ENCODE results near the gene XPO5. TPM values are rescaled to one million over a fixed set of nuclear protein-coding genes. Genes with fewer than 3 reads are reported as not detected.

XPO5 gene
- total and polyA plus RNA-seq, 2 of the 4 experiments (the other 2 are of a cell fraction): 29.0 to 30.1 TPM

- Histone ChIP-seq H4K5ac (ENCODE audit: low read depth, low read length) (no peak overlapping the region), H3K14ac (replicated peaks; ENCODE audit: low read depth, low read length) (no peak overlapping the region), H4K91ac (ENCODE audit: insufficient read depth, low read depth, low read length) (no peak overlapping the region), H3K79me1 (ENCODE audit: low read depth in 1 of 2, low read length in 2 of 2) (0 out of 4 replicates have a peak, but pooled peaks cover 0 to 8% of the 10 kb centered on the region in 2 experiments), H3K9me3 (ENCODE audit: control insufficient read depth, insufficient read depth, low read length) (no peaks in the 10 kb centered on the region), H3K23ac (ENCODE audit: low read depth, low read length) (no peak overlapping the region), H3K9ac (ENCODE audit: low read depth, low read length) (no peak overlapping the region), H2AFZ (replicated peaks; ENCODE audit: low read length, poor library complexity) (peak overlapping the region; percentile 81), H3K4me3 (ENCODE audit: insufficient read depth, low read depth, low read length) (no peak overlapping the region), H3K27ac (ENCODE audit: insufficient read depth, low read length) (no peak overlapping the region), H4K20me1 (ENCODE audit: insufficient read depth, low read length) (peaks cover 10% of the 10 kb centered on the region; the same call in 1 of the 2 replicates), H3K9me1 (ENCODE audit: insufficient read depth, low read length) (peaks cover 3% of the 10 kb centered on the region; the same call in 1 of the 2 replicates), H2BK15ac (ENCODE audit: low read depth, low read length) (no peak overlapping the region), H3K4me2 (ENCODE audit: low read depth, low read length) (no peak overlapping the region), H3K4ac (ENCODE audit: low read depth, low read length) (no peak overlapping the region), H3K18ac (ENCODE audit: low read depth, low read length) (no peak overlapping the region), H2BK5ac (ENCODE audit: low read depth, low read length, poor library complexity, severe bottlenecking) (no peak overlapping the region), H3K36me3 (ENCODE audit: control insufficient read depth, insufficient read depth, low read length) (peaks cover 43% of the 10 kb centered on the region), H2AK9ac (replicated peaks; ENCODE audit: low read depth, low read length, poor library complexity) (peak overlapping the region; percentile 60), H2AK5ac (ENCODE audit: low read depth, low read length) (no peak overlapping the region), H2BK120ac (ENCODE audit: low read depth, low read length) (no peak overlapping the region), H4K8ac (ENCODE audit: low read depth in 2 of 2, low read length in 2 of 2) (no peak overlapping the region), H3K56ac (ENCODE audit: extremely low read depth, insufficient read depth, low read length) (no peak overlapping the region), H3K4me1 (ENCODE audit: control insufficient read depth, insufficient read depth, low read length) (peaks cover 4% of the 10 kb centered on the region), H3K27me3 (ENCODE audit: control insufficient read depth, insufficient read depth, low read length) (no peaks in the 10 kb centered on the region), H2BK20ac (ENCODE audit: low read depth, low read length) (no peak overlapping the region)
- intact Hi-C loops (cut with micrococcal nuclease) (loop anchor here (1.0 kb wide), 4 partner anchors 53 to 244 kb away; partner anchors contain the start of gene ABCC10), in situ Hi-C loops (cut with MboI; ENCODE audit: low sequenced_read_pairs) (no loop called here), dilution Hi-C loops (cut with HindIII; ENCODE audit: low sequenced_read_pairs, unreplicated experiment) (no loop called here)
- peak; percentile 78 for DNase-seq
- WGBS, 2 experiments (ENCODE audit: extremely low coverage in 2 of 2, insufficient read length in 1 of 2): 80% methylated on average over 1 of the region's 14 CpGs; no CpG with 5 or more reads in 1 of the 2 experiments
- ChIA-PET POLR2A (ENCODE audit: unreplicated experiment) (no interaction called here), CTCF (interaction anchor here (0.9 to 2.7 kb wide), 5 partner anchors 11 to 53 kb away, joined by 3 to 17 read pairs (median 6); no protein-coding TSS in a partner anchor)
- BruUV-seq (replicated peaks): no TSS peak
- peak; percentile 58 for ATAC-seq (ENCODE audit: low read depth)
- TF ChIP-seq POLR2A (IDR thresholded peaks at IDR 0.05; ENCODE audit: low read depth, low read length): 0 out of 2 replicates have a peak, but pooled peaks have one; percentile 30
- no peak for TF ChIP-seq MAFK (IDR thresholded peaks at IDR 0.05; ENCODE audit: low read depth, low read length)
- no peak for TF ChIP-seq ELK1 (IDR thresholded peaks at IDR 0.05; ENCODE audit: borderline replicate concordance, low read depth, low read length)
- no peak for TF ChIP-seq RFX5 (IDR thresholded peaks at IDR 0.05; ENCODE audit: low read depth, low read length)
- TF ChIP-seq MXI1 (IDR thresholded peaks at IDR 0.05; ENCODE audit: borderline replicate concordance, low read depth, low read length): no peak
- no peak for TF ChIP-seq RCOR1 (IDR thresholded peaks at IDR 0.05; ENCODE audit: insufficient replicate concordance, low read length)
- no peak for TF ChIP-seq CHD1 (IDR thresholded peaks at IDR 0.05; ENCODE audit: low read depth, low read length)
- no peak for TF ChIP-seq BHLHE40 (IDR thresholded peaks at IDR 0.05; ENCODE audit: low read depth, low read length)
- TF ChIP-seq CTCF (conservative IDR thresholded peaks at IDR 0.05; ENCODE audit: low read depth, low read length): peak; percentile 98
- no peak for TF ChIP-seq MAZ (IDR thresholded peaks at IDR 0.05; ENCODE audit: borderline replicate concordance, low read depth, low read length)
- TF ChIP-seq USF2 (IDR thresholded peaks at IDR 0.05; ENCODE audit: low read depth, low read length): no peak
- TF ChIP-seq FOS (IDR thresholded peaks at IDR 0.05; ENCODE audit: low read depth, low read length): no peak
- no peak for TF ChIP-seq NFE2L2 (IDR thresholded peaks at IDR 0.05; ENCODE audit: low read depth, low read length)
- peak; percentile 13; the same call in 1 of the 2 replicates for TF ChIP-seq CEBPB (IDR thresholded peaks at IDR 0.05; ENCODE audit: low read depth, low read length)
Measured at GRCh38 chr6:43506667-43507471, 69.0 kb downstream of the XPO5 start.
